NB4 (cell line): ENCODE data around the gene WNT1.
A peak's percentile ranks its signal among the peaks of the same experiment; 100 is the strongest.

Experiments used
- DNase-seq: peaks from one replicate; pipeline ENCODE4 v3.0.0; 2010; ENCODE audit warnings: low read depth
- H3K4me3 ChIP-seq: one replicate; pipeline ENCODE4 v1.5.1; 2011; ENCODE audit warnings: mild to moderate bottlenecking, low read depth, low read length, moderate library complexity
- MAX ChIP-seq: IDR thresholded peaks from 2 replicates; pipeline ENCODE4 v1.6.1; 2011; ENCODE audit warnings: low read depth, low read length
- MYC ChIP-seq: IDR thresholded peaks from 2 replicates; pipeline ENCODE4 v1.6.1; 2011; ENCODE audit warnings: low read depth, low read length
- POLR2A ChIP-seq: IDR thresholded peaks from 2 replicates; pipeline ENCODE4 v1.6.1; 2011; ENCODE audit warnings: mild to moderate bottlenecking; ENCODE audit not compliant: insufficient read length; ENCODE audit errors: extremely low read depth
- TF ChIP-seq, protein P1 (sequence below): IDR thresholded peaks from one replicate; pipeline ENCODE4 v1.5.1; 2012; ENCODE audit warnings: low read depth, low read length

The WNT1 gene

DNA sequence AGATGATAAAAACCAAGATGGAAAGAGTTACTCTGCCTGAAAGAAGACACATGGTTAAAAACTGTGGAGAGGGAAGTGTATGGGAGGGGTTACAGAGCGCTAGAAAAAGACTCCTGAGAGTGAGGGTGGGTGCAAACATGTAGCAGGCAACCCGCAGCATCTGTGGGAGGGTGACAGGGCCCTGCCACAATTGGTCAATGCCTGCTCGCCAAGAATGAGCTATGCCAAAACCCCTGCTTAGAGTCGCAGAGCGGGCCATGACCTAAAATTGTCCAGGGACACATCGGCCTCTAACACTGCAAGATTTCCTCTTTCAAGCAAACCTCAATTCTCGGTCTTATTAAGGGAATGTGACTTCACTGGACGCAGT, 39.8 kb downstream of the WNT1 start:
- TF ChIP-seq MAX = peak; percentile 39
- TF ChIP-seq POLR2A = no peak
- peak; percentile 90 for DNase-seq
- peak overlapping the region; percentile 91 for H3K4me3 ChIP-seq

- H3K4me3 ChIP-seq = peak within 1 kb of the TSS; percentile 91
- TF ChIP-seq MAX = peak; percentile 58
- peak; percentile 81 for TF ChIP-seq POLR2A
- peak; percentile 57 for TF ChIP-seq MYC
- TF ChIP-seq, protein P1, sequence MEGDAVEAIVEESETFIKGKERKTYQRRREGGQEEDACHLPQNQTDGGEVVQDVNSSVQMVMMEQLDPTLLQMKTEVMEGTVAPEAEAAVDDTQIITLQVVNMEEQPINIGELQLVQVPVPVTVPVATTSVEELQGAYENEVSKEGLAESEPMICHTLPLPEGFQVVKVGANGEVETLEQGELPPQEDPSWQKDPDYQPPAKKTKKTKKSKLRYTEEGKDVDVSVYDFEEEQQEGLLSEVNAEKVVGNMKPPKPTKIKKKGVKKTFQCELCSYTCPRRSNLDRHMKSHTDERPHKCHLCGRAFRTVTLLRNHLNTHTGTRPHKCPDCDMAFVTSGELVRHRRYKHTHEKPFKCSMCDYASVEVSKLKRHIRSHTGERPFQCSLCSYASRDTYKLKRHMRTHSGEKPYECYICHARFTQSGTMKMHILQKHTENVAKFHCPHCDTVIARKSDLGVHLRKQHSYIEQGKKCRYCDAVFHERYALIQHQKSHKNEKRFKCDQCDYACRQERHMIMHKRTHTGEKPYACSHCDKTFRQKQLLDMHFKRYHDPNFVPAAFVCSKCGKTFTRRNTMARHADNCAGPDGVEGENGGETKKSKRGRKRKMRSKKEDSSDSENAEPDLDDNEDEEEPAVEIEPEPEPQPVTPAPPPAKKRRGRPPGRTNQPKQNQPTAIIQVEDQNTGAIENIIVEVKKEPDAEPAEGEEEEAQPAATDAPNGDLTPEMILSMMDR = peak; percentile 47
- peak; percentile 100 for DNase-seq
Measured at GRCh38 chr12:49018261-49019119, 40.4 kb downstream of the WNT1 start, which contains the start of gene PRKAG1. Gene PRKAG1, minus strand, starts transcription at chr12:49018776. Its CDS starts 36 bp downstream, at chr12:49018740.

DNA sequence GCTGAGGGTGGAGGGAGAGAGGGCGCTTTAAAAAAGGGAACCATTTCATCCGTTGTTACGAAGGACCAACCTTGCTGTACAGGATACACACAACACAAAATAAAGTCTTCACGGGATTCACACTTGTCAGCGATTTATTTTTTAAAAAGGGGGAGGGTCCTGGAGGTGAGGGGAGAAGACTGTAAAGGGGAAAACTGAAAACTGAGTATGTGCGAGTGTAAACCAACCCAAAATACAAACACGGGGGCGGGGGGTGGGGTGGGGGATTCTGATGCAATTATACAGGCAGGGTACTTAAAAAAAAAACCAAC, 41.0 kb downstream of the WNT1 start:
- peak overlapping the region; percentile 91 for H3K4me3 ChIP-seq
- DNase-seq = no peak
- TF ChIP-seq MYC = no peak
- TF ChIP-seq, protein P1 = no peak
- no peak for TF ChIP-seq POLR2A
- TF ChIP-seq MAX = no peak

DNA sequence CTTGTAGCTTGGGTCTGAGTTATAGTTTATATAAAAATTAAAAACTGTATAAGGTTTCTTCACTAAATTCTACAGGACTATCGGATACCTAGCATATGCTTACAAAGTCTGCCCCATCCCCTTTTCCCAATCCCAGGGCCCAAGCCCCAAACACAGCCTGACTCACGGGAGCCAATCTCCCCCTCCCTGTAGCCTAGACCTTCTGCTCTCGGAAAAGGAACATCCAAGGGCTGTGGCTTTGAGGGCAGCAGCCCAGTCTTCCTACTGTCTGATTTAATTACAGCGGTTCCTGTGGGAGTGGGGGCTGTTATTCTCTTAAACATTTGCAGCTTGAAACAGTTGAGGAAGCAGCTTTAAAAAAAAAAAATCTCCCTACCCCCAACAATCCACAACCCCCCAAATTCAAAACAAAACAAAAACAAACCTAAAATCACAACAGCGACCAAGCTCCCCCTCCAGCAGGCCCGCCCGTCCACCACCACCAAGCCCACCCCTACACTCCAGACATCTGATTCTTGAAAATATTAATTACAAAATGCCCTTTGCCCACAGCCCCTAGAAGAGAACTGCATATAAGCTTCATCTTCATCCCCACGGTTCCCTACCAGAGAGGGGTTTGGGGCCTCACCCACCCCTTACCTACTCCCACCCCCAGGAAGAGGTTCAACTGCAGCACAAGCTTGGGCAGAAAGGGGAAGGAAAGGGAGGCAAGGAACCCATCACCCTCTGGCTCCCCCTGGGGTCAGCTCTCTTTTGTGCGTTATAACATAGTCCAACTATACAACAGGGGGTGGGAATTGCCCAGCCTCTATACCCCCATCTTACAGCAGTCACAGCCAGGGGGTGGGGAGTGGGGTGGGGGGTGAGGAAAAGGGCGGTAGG, 41.6 kb downstream of the WNT1 start:
- peak overlapping the region; percentile 91 for H3K4me3 ChIP-seq
- TF ChIP-seq, protein P1 = peak; percentile 76
- no peak for TF ChIP-seq POLR2A
- 0 out of 2 replicates have a peak, but pooled peaks have one; percentile 40 for TF ChIP-seq MYC
- TF ChIP-seq MAX = peak; percentile 49
- peak; percentile 92 for DNase-seq

- no peak for TF ChIP-seq MAX
- no peak for TF ChIP-seq POLR2A
- TF ChIP-seq, protein P1 = no peak
- TF ChIP-seq MYC = no peak
- DNase-seq = no peak
- H3K4me3 ChIP-seq = no peak overlapping the region
Measured at GRCh38 chr12:49020441-49020840, 42.3 kb downstream of the WNT1 start.
